Smooth muscle cell (in vitro differentiated cells): Measurements from ENCODE around the gene DLST. TPM values are rescaled to one million over a fixed set of nuclear protein-coding genes. Genes with fewer than 3 reads are reported as not detected.

Source experiments
- DNase-seq: peaks from one replicate; lab custom pipeline; 2025; ENCODE audit not compliant: unreplicated experiment; lab: John Stamatoyannopoulos, UW
- H2AFZ ChIP-seq: fragments of 200-600 bp; sonication (generic); 2 replicates; pipeline ENCODE4 v1.6.0; 2016; ENCODE audit warnings: antibody characterized with exemption, low read depth, mild to moderate bottlenecking
- H3F3A ChIP-seq: fragments of 200-600 bp; sonication (generic); 2 replicates; pipeline ENCODE4 v1.6.0; 2017; ENCODE audit warnings: antibody characterized with exemption, low read depth
- H3K27ac ChIP-seq: fragments of 200-600 bp; sonication (generic); 2 replicates; pipeline ENCODE4 v1.5.1; 2016; ENCODE audit warnings: low read depth, mild to moderate bottlenecking
- H3K27me3 ChIP-seq: fragments of 200-600 bp; sonication (generic); 2 replicates; pipeline ENCODE4 v1.6.1; 2016; ENCODE audit warnings: low read depth, mild to moderate bottlenecking
- H3K36me3 ChIP-seq: fragments of 200-600 bp; sonication (generic); 2 replicates; pipeline ENCODE4 v1.5.1; 2016; ENCODE audit warnings: low read depth
- H3K4me1 ChIP-seq: fragments of 200-600 bp; sonication (generic); 2 replicates; pipeline ENCODE4 v1.5.1; 2016; ENCODE audit warnings: low read depth
- H3K4me2 ChIP-seq: fragments of 200-600 bp; sonication (generic); 2 replicates; pipeline ENCODE4 v1.6.0; 2016; ENCODE audit warnings: mild to moderate bottlenecking
- H3K4me3 ChIP-seq: fragments of 200-600 bp; sonication (generic); 2 replicates; pipeline ENCODE4 v1.5.1; 2016; ENCODE audit warnings: mild to moderate bottlenecking
- H3K79me2 ChIP-seq: fragments of 200-600 bp; sonication (generic); 2 replicates; pipeline ENCODE4 v1.6.0; 2016; ENCODE audit warnings: low read depth, mild to moderate bottlenecking
- H3K9ac ChIP-seq: fragments of 200-600 bp; sonication (generic); 2 replicates; pipeline ENCODE4 v1.6.0; 2016; ENCODE audit warnings: low read depth
- H3K9me3 ChIP-seq: fragments of 200-600 bp; sonication (generic); replicated peaks from 2 replicates; pipeline ENCODE4 v1.5.1; 2016; ENCODE audit warnings: low read depth
- H4K20me1 ChIP-seq: fragments of 200-600 bp; sonication (generic); 2 replicates; pipeline ENCODE4 v1.6.0; 2016; ENCODE audit warnings: low read depth
- CTCF ChIP-seq: fragments of 200-600 bp; sonication (generic); IDR thresholded peaks from 2 replicates; pipeline ENCODE4 v1.5.1; 2017; ENCODE audit warnings: borderline replicate concordance, mild to moderate bottlenecking, antibody characterized with exemption; ENCODE audit not compliant: insufficient read depth, poor library complexity, severe bottlenecking
- WGBS: methylation state at CpG from one replicate; pipeline ENCODE4 v1.1.7; 2016; ENCODE audit warnings: low lambda C conversion rate; 5-methylcytosine and 5-hydroxymethylcytosine counted together
- polyA plus RNA-seq: library from polyadenylated mRNA; unstranded; fragments of >200 nt; fragmentation: Nextera tagmentation; extraction: Ambion mirVana; gene quantifications from 2 replicates; pipeline ENCODE4 v1.2.1, GENCODE V29; 2016
- total RNA-seq: library from RNA; depleted of rRNA; stranded (reverse); fragments of >200 nt; gene quantifications from 2 replicates; pipeline ENCODE4 v1.2.3, GENCODE V29; 2014

DLST gene
- total and polyA plus RNA-seq, 2 experiments from 2014 or later = 4.9 to 46.9 TPM

GRCh38 chr14:74852922-74853530 is 28.7 kb upstream of the DLST start:
- no peak for TF ChIP-seq CTCF

GRCh38 chr14:74853581-74853980 is 28.1 kb upstream of the DLST start:
- WGBS = 88% methylated on average over 4 of the region's 4 CpGs
- Histone ChIP-seq H3K9me3 (no peaks in the 10 kb centered on the region), H3K4me3 (no peak overlapping the region), H3K79me2 (no peaks in the 10 kb centered on the region), H2AFZ (no peak overlapping the region), H3K27ac (no peak overlapping the region), H3F3A (no peaks in the 10 kb centered on the region), H4K20me1 (no peaks in the 10 kb centered on the region), H3K4me2 (no peak overlapping the region), H3K27me3 (no peaks in the 10 kb centered on the region), H3K4me1 (no peaks in the 10 kb centered on the region), H3K9ac (no peak overlapping the region), H3K36me3 (no peaks in the 10 kb centered on the region)
- no peak for DNase-seq
- no peak for TF ChIP-seq CTCF

More at GRCh38 chr14:74852922-74853530, 28.7 kb upstream of the DLST start:
- no peaks in the 10 kb centered on the region for H3K27me3 ChIP-seq
- no peak for DNase-seq
- no peaks in the 10 kb centered on the region for H3K9me3 ChIP-seq
- no peaks in the 10 kb centered on the region for H4K20me1 ChIP-seq
- H3K4me2 ChIP-seq = no peak overlapping the region
- no peak overlapping the region for H3K9ac ChIP-seq
- no peaks in the 10 kb centered on the region for H3K4me1 ChIP-seq
- no peak overlapping the region for H3K27ac ChIP-seq
- H3K4me3 ChIP-seq = no peak overlapping the region
- H2AFZ ChIP-seq = no peak overlapping the region
- no peaks in the 10 kb centered on the region for H3F3A ChIP-seq
- 63% methylated on average over 2 of the region's 2 CpGs for WGBS
- no peaks in the 10 kb centered on the region for H3K36me3 ChIP-seq
- H3K79me2 ChIP-seq = no peaks in the 10 kb centered on the region

- WGBS = 84% methylated on average over 7 of the region's 7 CpGs
- Histone ChIP-seq H4K20me1 (no peaks in the 10 kb centered on the region), H3K36me3 (no peaks in the 10 kb centered on the region), H3K4me2 (no peak overlapping the region), H3K27ac (no peak overlapping the region), H3K4me1 (no peaks in the 10 kb centered on the region), H3K27me3 (no peaks in the 10 kb centered on the region), H3F3A (no peaks in the 10 kb centered on the region), H3K4me3 (no peak overlapping the region), H3K9me3 (no peaks in the 10 kb centered on the region), H3K9ac (no peak overlapping the region), H2AFZ (no peak overlapping the region), H3K79me2 (no peaks in the 10 kb centered on the region)
- no peak for TF ChIP-seq CTCF
- DNase-seq = no peak
These were observed 26.7 kb upstream of the DLST start for GRCh38 chr14:74855021-74855420.

- DNase-seq = no peak
- no peak for TF ChIP-seq CTCF
- H3K27ac ChIP-seq = no peak overlapping the region
- no peaks in the 10 kb centered on the region for H3K4me1 ChIP-seq
- H3K9ac ChIP-seq = no peak overlapping the region
- no peak overlapping the region for H3K4me3 ChIP-seq
- H4K20me1 ChIP-seq = no peaks in the 10 kb centered on the region
- no peaks in the 10 kb centered on the region for H3K36me3 ChIP-seq
- no peak overlapping the region for H3K4me2 ChIP-seq
- H3K27me3 ChIP-seq = no peaks in the 10 kb centered on the region
- no peak overlapping the region for H2AFZ ChIP-seq
- WGBS = 80% methylated on average over 4 of the region's 4 CpGs
- H3K9me3 ChIP-seq = no peaks in the 10 kb centered on the region
- no peaks in the 10 kb centered on the region for H3K79me2 ChIP-seq
- no peaks in the 10 kb centered on the region for H3F3A ChIP-seq
These were observed 25.8 kb upstream of the DLST start for GRCh38 chr14:74855945-74856344.
